Omental fat pad (tissue), 4 donors: ENCODE data around the gene UBE2Q2. TPM values are rescaled to one million over a fixed set of nuclear protein-coding genes. Genes with fewer than 3 reads are reported as not detected.

Source experiments
- ATAC-seq: fragments of 150-250 bp; one replicate; pipeline ENCODE4 v1.9.1; 2016; ENCODE audit warnings: mild to moderate bottlenecking, moderate library complexity; ENCODE audit not compliant: low FRiP score
- DNase-seq: peaks from one replicate; pipeline ENCODE4 v3.0.0-alpha.2; 2019; ENCODE audit warnings: low spot score
- total RNA-seq, 4 donors: library from RNA; depleted of rRNA; stranded (reverse); fragments of >200 nt; gene quantifications; one replicate each; pipeline ENCODE4 v1.1.0, GENCODE V29; 2016
- TF ChIP-seq, protein P1 (sequence below), 3 donors: fragments of 450-650 bp; IDR thresholded peaks; one replicate each; pipeline ENCODE4 v1.5.1; 2016 to 2017; ENCODE audit warnings: antibody characterized with exemption in 3 of 3, mild to moderate bottlenecking in 3 of 3, moderate library complexity in 2 of 3

The UBE2Q2 gene
- total RNA-seq, 4 donors from 2014 or later = 27.8 to 54.1 (median 47.2) TPM

DNA sequence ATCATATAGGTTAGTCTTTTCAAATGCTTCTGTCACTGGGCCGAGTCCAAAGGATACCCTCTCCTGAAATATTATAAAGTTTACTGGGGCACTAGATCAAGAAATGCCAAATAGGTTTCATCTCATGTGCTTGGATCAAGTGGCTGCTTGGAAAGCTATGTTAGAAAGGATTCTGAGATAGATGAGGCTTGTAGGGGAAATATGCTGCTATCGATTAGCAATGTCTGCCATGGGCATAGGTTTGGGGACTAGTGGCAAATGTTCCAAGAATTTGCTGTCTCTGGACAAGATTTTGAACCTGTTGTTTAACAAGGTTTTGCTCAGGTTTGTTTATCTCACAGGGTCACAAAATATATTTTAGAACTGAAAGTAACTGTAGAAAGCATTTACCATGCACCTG, 23.0 kb upstream of the UBE2Q2 start:
- DNase-seq (no peak), ATAC-seq (no peak)
- TF ChIP-seq, protein P1, sequence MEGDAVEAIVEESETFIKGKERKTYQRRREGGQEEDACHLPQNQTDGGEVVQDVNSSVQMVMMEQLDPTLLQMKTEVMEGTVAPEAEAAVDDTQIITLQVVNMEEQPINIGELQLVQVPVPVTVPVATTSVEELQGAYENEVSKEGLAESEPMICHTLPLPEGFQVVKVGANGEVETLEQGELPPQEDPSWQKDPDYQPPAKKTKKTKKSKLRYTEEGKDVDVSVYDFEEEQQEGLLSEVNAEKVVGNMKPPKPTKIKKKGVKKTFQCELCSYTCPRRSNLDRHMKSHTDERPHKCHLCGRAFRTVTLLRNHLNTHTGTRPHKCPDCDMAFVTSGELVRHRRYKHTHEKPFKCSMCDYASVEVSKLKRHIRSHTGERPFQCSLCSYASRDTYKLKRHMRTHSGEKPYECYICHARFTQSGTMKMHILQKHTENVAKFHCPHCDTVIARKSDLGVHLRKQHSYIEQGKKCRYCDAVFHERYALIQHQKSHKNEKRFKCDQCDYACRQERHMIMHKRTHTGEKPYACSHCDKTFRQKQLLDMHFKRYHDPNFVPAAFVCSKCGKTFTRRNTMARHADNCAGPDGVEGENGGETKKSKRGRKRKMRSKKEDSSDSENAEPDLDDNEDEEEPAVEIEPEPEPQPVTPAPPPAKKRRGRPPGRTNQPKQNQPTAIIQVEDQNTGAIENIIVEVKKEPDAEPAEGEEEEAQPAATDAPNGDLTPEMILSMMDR (IDR thresholded peaks at IDR 0.05) = no peak

DNA sequence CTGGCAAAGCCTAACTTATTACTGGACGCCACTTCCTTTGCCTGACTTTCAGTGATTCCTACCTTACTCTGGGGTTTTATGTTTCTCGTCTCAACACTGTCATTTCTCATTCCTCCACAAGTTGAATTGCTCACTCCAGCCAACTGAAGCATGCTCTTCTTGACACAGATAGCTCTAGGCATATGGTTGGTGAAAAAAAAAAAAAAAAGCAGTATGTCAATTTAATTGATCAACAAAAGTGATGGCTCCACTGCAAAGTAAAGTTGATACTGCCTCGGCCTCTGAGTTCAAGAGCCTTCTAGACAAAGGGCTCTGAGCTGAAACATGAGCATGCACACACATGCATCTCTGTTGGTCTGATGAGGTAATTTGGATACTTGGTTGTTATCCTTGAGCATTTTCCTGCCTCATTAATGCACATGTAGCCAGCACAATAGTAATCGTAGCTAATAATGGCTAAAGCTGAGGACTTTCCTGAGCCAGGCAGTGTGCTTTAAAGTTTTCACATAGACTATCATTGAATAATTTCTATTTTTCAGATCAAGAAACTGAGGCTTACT, 21.4 kb upstream of the UBE2Q2 start:
- DNase-seq (no peak), ATAC-seq (no peak)
- TF ChIP-seq, protein P1 (IDR thresholded peaks at IDR 0.05) = no peak

DNA sequence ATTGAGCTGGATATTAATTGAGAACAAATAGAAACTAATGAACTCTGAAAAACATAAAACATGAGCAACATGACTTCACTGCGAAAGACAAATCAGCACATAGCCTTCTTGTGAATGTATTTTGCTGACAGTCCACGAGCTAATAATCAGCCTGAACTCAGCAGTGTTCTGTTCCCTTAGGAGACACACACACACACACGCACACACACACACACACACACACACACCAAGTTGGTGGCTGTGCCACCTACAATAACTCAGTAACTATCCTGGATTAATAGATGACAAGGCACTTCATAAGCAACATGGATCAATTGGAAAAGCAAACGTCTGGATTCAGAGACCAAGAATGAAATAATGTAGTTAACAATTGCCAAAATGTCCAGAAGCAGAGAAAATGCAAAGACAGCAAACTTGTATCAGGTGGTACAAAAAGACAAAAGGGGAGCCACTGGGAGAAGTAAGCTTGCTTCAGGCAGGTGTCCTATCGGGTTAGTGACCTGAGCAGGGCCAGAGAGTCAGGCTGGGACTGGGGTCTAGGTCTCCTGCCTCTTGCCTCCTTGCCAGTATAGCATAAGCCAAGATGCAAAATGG, 20.5 kb upstream of the UBE2Q2 start:
- DNase-seq (no peak), ATAC-seq (no peak)
- TF ChIP-seq, protein P1 (IDR thresholded peaks at IDR 0.05) = no peak

DNA sequence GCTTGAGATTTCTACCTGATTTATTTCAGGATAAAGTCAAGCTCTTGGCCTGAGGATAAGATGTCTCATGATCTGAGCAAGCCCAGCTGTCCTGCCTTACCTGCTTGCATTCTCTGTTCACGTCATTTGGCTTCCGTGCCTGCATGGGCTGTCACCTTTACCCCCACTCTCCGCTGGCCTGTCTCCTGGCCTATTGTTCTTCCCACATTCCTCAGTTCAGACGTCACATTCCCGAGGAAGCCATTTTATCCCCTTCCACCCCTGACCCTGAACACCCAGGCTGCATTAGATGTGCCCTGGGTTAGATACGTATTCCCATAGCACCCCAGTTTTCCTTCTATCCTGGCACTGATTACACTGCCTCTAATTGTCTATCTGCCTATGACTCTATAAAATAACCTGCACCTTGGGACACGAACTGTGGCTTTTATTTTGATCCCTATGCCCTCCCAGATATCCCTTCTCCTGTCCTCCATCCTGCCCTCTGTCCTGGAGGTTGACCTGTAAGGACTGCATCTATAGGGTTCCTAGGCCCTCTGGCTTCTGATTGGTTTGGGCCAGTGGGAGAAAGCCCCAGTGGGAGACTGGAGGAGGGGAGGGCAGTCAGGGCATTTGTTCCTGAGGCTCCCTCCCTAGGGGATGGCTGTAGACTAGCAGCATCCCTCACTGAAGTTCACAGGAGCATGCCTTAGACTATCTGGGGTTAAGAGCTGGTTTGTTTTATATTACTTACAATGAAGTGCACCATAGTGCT, 19.2 kb upstream of the UBE2Q2 start:
- DNase-seq (no peak), ATAC-seq (no peak)
- TF ChIP-seq, protein P1 (IDR thresholded peaks at IDR 0.05) = no peak

DNA sequence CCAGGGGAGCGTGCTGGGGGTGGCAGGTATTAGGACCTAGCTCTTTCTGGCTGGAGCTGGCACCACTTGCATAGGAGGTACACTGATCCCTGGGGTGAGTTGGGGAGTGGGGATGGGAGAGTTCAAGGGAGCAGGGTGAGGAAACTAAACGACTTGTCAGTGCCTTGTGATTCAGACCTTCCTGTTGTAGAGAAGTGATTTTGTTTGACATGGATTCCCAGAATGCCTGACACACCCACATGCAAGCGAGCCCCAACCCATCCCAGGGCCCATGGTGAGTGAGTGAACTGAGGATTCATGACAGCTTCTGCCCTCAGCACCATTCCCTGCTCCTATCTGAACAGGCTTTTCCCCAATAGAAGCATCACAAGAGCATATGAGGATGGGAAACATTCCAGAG, 15.6 kb upstream of the UBE2Q2 start:
- no peak for ATAC-seq
- no peak for DNase-seq
- TF ChIP-seq, protein P1 (IDR thresholded peaks at IDR 0.05) = no peak

DNA sequence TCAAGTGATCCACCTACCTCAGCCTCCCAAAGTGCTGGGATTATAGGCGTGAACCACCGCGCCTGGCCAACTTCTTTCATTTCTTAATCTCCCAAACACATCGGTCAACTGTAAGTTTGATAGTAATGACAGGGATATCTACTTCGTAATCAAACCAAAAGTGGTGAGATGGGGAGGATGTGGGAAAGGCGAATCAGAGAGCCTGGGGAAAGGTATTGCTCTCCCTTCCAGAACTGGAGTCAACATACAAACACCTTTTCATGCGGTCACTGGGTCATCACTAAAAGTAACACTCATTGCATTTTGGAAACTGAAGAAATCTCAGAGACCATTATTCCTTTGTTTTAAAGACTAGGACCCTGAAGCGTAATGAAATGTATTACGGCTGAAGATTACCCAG, 14.8 kb upstream of the UBE2Q2 start:
- ATAC-seq (no peak), DNase-seq (no peak)
- TF ChIP-seq, protein P1 (IDR thresholded peaks at IDR 0.05) = no peak
